Osteocyte (in vitro differentiated cells): ENCODE data around the gene TBX4. TPM values are rescaled to one million over a fixed set of nuclear protein-coding genes. Genes with fewer than 3 reads are reported as not detected.
A peak's percentile ranks its signal among the peaks of the same experiment; 100 is the strongest.

Experiments used
- DNase-seq: peaks from one replicate; pipeline ENCODE4 v3.0.0; 2021; ENCODE audit warnings: mixed read lengths; ENCODE audit not compliant: unreplicated experiment; ENCODE audit errors: extremely low spot score
- H3K27ac Mint-ChIP-seq: one replicate; pipeline ENCODE4 v1.8.0; 2021; ENCODE audit warnings: mild to moderate bottlenecking, mixed read lengths; ENCODE audit not compliant: unreplicated experiment
- H3K27me3 Mint-ChIP-seq: one replicate; pipeline ENCODE4 v1.8.0; 2021; ENCODE audit warnings: mixed read lengths; ENCODE audit not compliant: unreplicated experiment
- H3K36me3 Mint-ChIP-seq: one replicate; pipeline ENCODE4 v1.8.0; 2021; ENCODE audit warnings: mixed read lengths; ENCODE audit not compliant: unreplicated experiment
- H3K4me1 Mint-ChIP-seq: one replicate; pipeline ENCODE4 v1.8.0; 2021; ENCODE audit warnings: mixed read lengths; ENCODE audit not compliant: unreplicated experiment
- H3K4me3 Mint-ChIP-seq: one replicate; pipeline ENCODE4 v1.8.0; 2021; ENCODE audit warnings: mild to moderate bottlenecking, moderate library complexity, mixed read lengths; ENCODE audit not compliant: unreplicated experiment
- H3K9me3 Mint-ChIP-seq: one replicate; pipeline ENCODE4 v1.8.0; 2021; ENCODE audit warnings: mixed read lengths; ENCODE audit not compliant: unreplicated experiment
- CTCF ChIP-seq: fragments of 200-600 bp; sonication (generic); IDR thresholded peaks from 2 replicates; pipeline ENCODE4 v1.5.0; 2021; ENCODE audit warnings: antibody characterized with exemption, mild to moderate bottlenecking, moderate library complexity
- total RNA-seq: library from RNA; stranded (reverse); gene quantifications from 2 replicates; pipeline ENCODE4 v1.2.1, GENCODE V29; 2021

The TBX4 gene
- total RNA-seq, 1 donor from 2014 or later, result not detected

- TF ChIP-seq CTCF, result no peak
- H3K27me3 Mint-ChIP-seq, result peaks cover 77% of the 10 kb centered on the region
- H3K9me3 Mint-ChIP-seq, result no peaks in the 10 kb centered on the region
- H3K27ac Mint-ChIP-seq, result no peak overlapping the region
- H3K4me3 Mint-ChIP-seq, result no peak overlapping the region
- no peak for DNase-seq
- H3K4me1 Mint-ChIP-seq, result peaks cover 25% of the 10 kb centered on the region
- H3K36me3 Mint-ChIP-seq, result peaks cover 4% of the 10 kb centered on the region
Measured at GRCh38 chr17:61456061-61456681, 3.9 kb downstream of the TBX4 start.

DNA sequence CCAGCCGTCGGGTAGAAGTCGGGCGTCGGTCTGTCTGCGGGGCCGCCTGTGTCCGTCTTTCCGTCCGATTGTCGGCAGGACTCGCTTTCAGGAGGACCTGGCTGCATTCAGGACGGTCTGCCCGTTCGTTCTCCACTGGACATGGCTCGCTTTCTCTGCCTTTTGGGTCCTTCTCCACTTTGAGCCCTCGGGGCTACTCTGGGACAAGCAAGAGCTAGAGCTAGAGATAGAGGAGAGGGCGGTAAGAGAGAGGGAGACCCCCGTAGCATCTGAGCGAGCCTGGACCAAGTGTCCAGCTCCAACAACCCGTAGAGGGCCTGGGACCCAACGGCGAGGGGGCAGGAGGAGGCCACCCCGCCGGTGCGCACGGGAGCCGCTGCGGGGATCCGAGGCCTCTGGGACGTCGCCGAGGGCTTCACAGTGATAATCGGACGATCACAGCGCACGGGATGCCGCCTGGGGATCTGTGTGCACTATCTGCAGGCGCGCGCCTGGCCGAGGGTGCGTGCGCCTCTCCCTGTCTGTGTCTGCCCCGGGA is 4.5 kb downstream of the TBX4 start:
- Mint-ChIP-seq H3K27me3 (peaks cover 80% of the 10 kb centered on the region), H3K36me3 (peaks cover 4% of the 10 kb centered on the region), H3K4me1 (peaks cover 29% of the 10 kb centered on the region), H3K27ac (no peak overlapping the region), H3K9me3 (no peaks in the 10 kb centered on the region), H3K4me3 (peak overlapping the region; percentile 69)
- TF ChIP-seq CTCF, result no peak
- peak; percentile 82 for DNase-seq

- H3K27me3 Mint-ChIP-seq, result peaks cover 84% of the 10 kb centered on the region
- DNase-seq, result peak; percentile 83
- no peak for TF ChIP-seq CTCF
- peaks cover 33% of the 10 kb centered on the region for H3K4me1 Mint-ChIP-seq
- H3K36me3 Mint-ChIP-seq, result peaks cover 4% of the 10 kb centered on the region
- no peak overlapping the region for H3K27ac Mint-ChIP-seq
- peak overlapping the region; percentile 69 for H3K4me3 Mint-ChIP-seq
- no peaks in the 10 kb centered on the region for H3K9me3 Mint-ChIP-seq
Measured at GRCh38 chr17:61457226-61457983, 5.2 kb downstream of the TBX4 start.

DNA sequence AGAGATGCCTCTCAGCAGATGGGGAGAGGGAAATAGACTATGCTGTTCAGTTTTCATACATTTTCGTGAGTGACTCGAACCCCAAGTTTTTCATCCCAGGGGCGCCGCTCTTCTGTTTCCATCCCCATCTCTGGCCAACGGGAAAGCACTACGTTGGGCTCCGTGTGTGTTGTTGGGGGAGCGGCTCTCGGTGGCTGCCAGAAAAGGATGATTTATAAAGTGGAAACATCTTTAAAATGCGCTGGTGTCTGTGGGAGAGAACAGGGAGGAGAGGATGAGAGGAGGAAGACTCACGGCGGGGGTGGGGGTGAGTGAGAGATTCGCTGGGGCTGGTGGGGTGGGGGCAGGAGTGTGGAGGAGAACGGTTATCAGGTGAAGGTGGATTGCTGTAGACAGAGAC is 5.8 kb downstream of the TBX4 start:
- TF ChIP-seq CTCF, result no peak
- peak; percentile 21 for DNase-seq

More for the DNA sequence above, 5.8 kb downstream of the TBX4 start:
- Mint-ChIP-seq H3K36me3 (peaks cover 4% of the 10 kb centered on the region), H3K4me1 (peaks cover 32% of the 10 kb centered on the region), H3K27ac (no peak overlapping the region), H3K4me3 (peak overlapping the region; percentile 69), H3K27me3 (peaks cover 83% of the 10 kb centered on the region), H3K9me3 (no peaks in the 10 kb centered on the region)
